Measurements from ENCODE around the gene VPS8.

The VPS8 gene

GRCh38 chr3:185069037-185070030 is 257.4 kb downstream of the VPS8 start:
- no peak for DNase-seq

GRCh38 chr3:185070491-185071286 is 258.7 kb downstream of the VPS8 start:
- DNase-seq, result no peak

- DNase-seq, result no peak
Observed at GRCh38 chr3:185071287-185071800, 259.4 kb downstream of the VPS8 start.

GRCh38 chr3:185075547-185075946 is 263.6 kb downstream of the VPS8 start:
- DNase-seq, result no peak

- no peak for DNase-seq
Observed at GRCh38 chr3:185076219-185076618, 264.3 kb downstream of the VPS8 start.

- DNase-seq, result no peak
Observed at GRCh38 chr3:185079625-185080024, 267.7 kb downstream of the VPS8 start.

GRCh38 chr3:185081521-185081920 is 269.6 kb downstream of the VPS8 start:
- DNase-seq, result no peak

GRCh38 chr3:185082149-185082548 is 270.2 kb downstream of the VPS8 start:
- no peak for DNase-seq

GRCh38 chr3:185082829-185083228 is 270.9 kb downstream of the VPS8 start:
- no peak for DNase-seq

- no peak for DNase-seq
Observed at GRCh38 chr3:185084402-185084801, 272.4 kb downstream of the VPS8 start.

- no peak for DNase-seq
Observed at GRCh38 chr3:185084901-185085300, 272.9 kb downstream of the VPS8 start.

- no peak for DNase-seq
Observed at GRCh38 chr3:185087419-185087818, 275.5 kb downstream of the VPS8 start.

- DNase-seq, result no peak
Observed at GRCh38 chr3:185089343-185089742, 277.4 kb downstream of the VPS8 start.

- DNase-seq, result no peak
Observed at GRCh38 chr3:185089751-185090150, 277.8 kb downstream of the VPS8 start.

- no peak for DNase-seq
Observed at GRCh38 chr3:185090811-185091210, 278.8 kb downstream of the VPS8 start.

GRCh38 chr3:185093116-185093515 is 281.1 kb downstream of the VPS8 start:
- no peak for DNase-seq

GRCh38 chr3:185094697-185095096 is 282.7 kb downstream of the VPS8 start:
- no peak for DNase-seq
